H9 (cell line): Measurements from ENCODE around the gene HLA-DRA. TPM values are rescaled to one million over a fixed set of nuclear protein-coding genes. Genes with fewer than 3 reads are reported as not detected.

Experiments
- DNase-seq: peaks from one replicate; pipeline ENCODE4 v3.0.0-alpha.2; 2017
- H2AFZ ChIP-seq: one replicate; pipeline ENCODE4 v1.6.1; 2013; ENCODE audit warnings: mild to moderate bottlenecking, low read length, control low read depth, moderate library complexity
- H2AK5ac ChIP-seq: 2 replicates; pipeline ENCODE4 v1.6.1; 2013; ENCODE audit warnings: low read length, control low read depth, mixed read lengths; ENCODE audit not compliant: insufficient read length
- H2BK120ac ChIP-seq: one replicate; pipeline ENCODE4 v1.6.1; 2013; ENCODE audit warnings: low read depth, mild to moderate bottlenecking, low read length, control low read depth, inconsistent platforms; ENCODE audit not compliant: poor library complexity, severe bottlenecking
- H2BK12ac ChIP-seq: 2 replicates; pipeline ENCODE4 v1.6.1; 2013; ENCODE audit warnings: low read length, control low read depth, mixed read lengths, low read depth; ENCODE audit not compliant: insufficient read length
- H2BK15ac ChIP-seq: 2 replicates; pipeline ENCODE4 v1.6.1; 2013; ENCODE audit warnings: low read depth, low read length, control low read depth
- H2BK20ac ChIP-seq: one replicate; pipeline ENCODE4 v1.6.1; 2013; ENCODE audit warnings: low read depth, mild to moderate bottlenecking, low read length, control low read depth, inconsistent platforms; ENCODE audit not compliant: poor library complexity, severe bottlenecking
- H2BK5ac ChIP-seq: 2 replicates; pipeline ENCODE4 v1.6.1; 2013; ENCODE audit warnings: low read length, control low read depth, mixed read lengths; ENCODE audit not compliant: insufficient read length
- H3K14ac ChIP-seq: 2 replicates; pipeline ENCODE4 v1.6.1; 2013; ENCODE audit warnings: low read length, control low read depth; ENCODE audit not compliant: insufficient read depth
- H3K18ac ChIP-seq: 2 replicates; pipeline ENCODE4 v1.6.1; 2013; ENCODE audit warnings: low read depth, mild to moderate bottlenecking, mixed read lengths, low read length, control low read depth; ENCODE audit not compliant: insufficient read length
- H3K23ac ChIP-seq: 2 replicates; pipeline ENCODE4 v1.6.1; 2013; ENCODE audit warnings: low read length, control low read depth, mixed read lengths, low read depth; ENCODE audit not compliant: insufficient read length
- H3K23me2 ChIP-seq: 2 replicates; pipeline ENCODE4 v1.6.1; 2013; ENCODE audit warnings: low read depth, mild to moderate bottlenecking, mixed read lengths, low read length, control low read depth; ENCODE audit not compliant: insufficient read length, poor library complexity, severe bottlenecking
- H3K27ac ChIP-seq: 2 replicates; pipeline ENCODE4 v1.5.1; 2013; ENCODE audit warnings: low read length, control low read depth, mixed read lengths, low read depth; ENCODE audit not compliant: insufficient read length
- H3K27me3 ChIP-seq: 2 replicates; pipeline ENCODE4 v1.6.1; 2013; ENCODE audit warnings: low read length, control low read depth, inconsistent platforms; ENCODE audit not compliant: insufficient read depth
- H3K4ac ChIP-seq: 2 replicates; pipeline ENCODE4 v1.6.1; 2013; ENCODE audit warnings: low read depth, mild to moderate bottlenecking, control low read depth, inconsistent platforms, low read length, moderate library complexity
- H3K4me1 ChIP-seq: 2 replicates; pipeline ENCODE4 v1.6.1; 2013; ENCODE audit warnings: low read length, control low read depth, inconsistent platforms; ENCODE audit not compliant: insufficient read depth
- H3K4me2 ChIP-seq: 2 replicates; pipeline ENCODE4 v1.6.1; 2013; ENCODE audit warnings: low read length, control low read depth, mixed read lengths; ENCODE audit not compliant: insufficient read length, insufficient read depth
- H3K56ac ChIP-seq: 2 replicates; pipeline ENCODE4 v1.6.1; 2013; ENCODE audit warnings: low read depth, mild to moderate bottlenecking, mixed read lengths, low read length, control low read depth; ENCODE audit not compliant: insufficient read length
- H3K79me1 ChIP-seq: 2 replicates; pipeline ENCODE4 v1.6.1; 2013; ENCODE audit warnings: low read depth, mild to moderate bottlenecking, moderate library complexity, low read length, control low read depth, inconsistent platforms; ENCODE audit not compliant: insufficient read depth, poor library complexity, severe bottlenecking
- H3K79me2 ChIP-seq: 2 replicates; pipeline ENCODE4 v1.6.1; 2013; ENCODE audit warnings: low read length, control low read depth, inconsistent platforms; ENCODE audit not compliant: insufficient read depth
- H3K9ac ChIP-seq: 2 replicates; pipeline ENCODE4 v1.6.1; 2013; ENCODE audit warnings: low read length, control low read depth, mixed read lengths; ENCODE audit not compliant: insufficient read length; ENCODE audit errors: extremely low read depth
- H3K9me3 ChIP-seq: one replicate; pipeline ENCODE4 v1.6.1; 2013; ENCODE audit warnings: low read depth, low read length, inconsistent platforms; ENCODE audit not compliant: control insufficient read depth
- H3T11ph ChIP-seq: one replicate; pipeline ENCODE4 v1.6.1; 2013; ENCODE audit warnings: mild to moderate bottlenecking, low read length, control low read depth, inconsistent platforms
- H4K20me1 ChIP-seq: one replicate; pipeline ENCODE4 v1.6.1; 2013; ENCODE audit not compliant: control insufficient read depth, insufficient read length, insufficient read depth
- H4K5ac ChIP-seq: 2 replicates; pipeline ENCODE4 v1.6.1; 2013; ENCODE audit warnings: low read depth, mild to moderate bottlenecking, mixed read lengths, low read length, control low read depth; ENCODE audit not compliant: insufficient read length
- H4K8ac ChIP-seq: replicated peaks from 2 replicates; pipeline ENCODE4 v1.6.1; 2013; ENCODE audit warnings: low read length, control low read depth, mixed read lengths, low read depth; ENCODE audit not compliant: insufficient read length
- H4K91ac ChIP-seq: 2 replicates; pipeline ENCODE4 v1.6.1; 2013; ENCODE audit warnings: low read depth, mild to moderate bottlenecking, moderate library complexity, mixed read lengths, low read length, control low read depth; ENCODE audit not compliant: insufficient read length
- H3K27ac Mint-ChIP-seq, 3 experiments: 2 replicates in 2 of 3; 3 replicates in 1 of 3; pipeline ENCODE4 v1.8.0; 2020 to 2021; ENCODE audit warnings: mixed read lengths in 3 of 3, mild to moderate bottlenecking in 1 of 3, moderate library complexity in 1 of 3
- H3K27me3 Mint-ChIP-seq: 2 replicates; pipeline ENCODE4 v1.8.0; 2021; ENCODE audit warnings: low read depth, mild to moderate bottlenecking, moderate library complexity, mixed read lengths
- H3K36me3 Mint-ChIP-seq, 3 experiments: 2 replicates in 2 of 3; 3 replicates in 1 of 3; pipeline ENCODE4 v1.8.0; 2020 to 2021; ENCODE audit warnings: low read depth in 3 of 3, mixed read lengths in 3 of 3; ENCODE audit not compliant: insufficient read depth in 1 of 3
- H3K4me1 Mint-ChIP-seq, 2 experiments: 2 replicates each; pipeline ENCODE4 v1.8.0; 2020; ENCODE audit warnings: mixed read lengths in 2 of 2
- H3K4me3 Mint-ChIP-seq, 2 experiments: 2 replicates in 1 of 2; 3 replicates in 1 of 2; pipeline ENCODE4 v1.8.0; 2020 to 2021; ENCODE audit warnings: mild to moderate bottlenecking in 2 of 2, mixed read lengths in 2 of 2, moderate library complexity in 1 of 2
- H3K9me3 Mint-ChIP-seq, 2 experiments: 2 replicates in 1 of 2; 3 replicates in 1 of 2; pipeline ENCODE4 v1.8.0; 2020; ENCODE audit warnings: mild to moderate bottlenecking in 2 of 2, mixed read lengths in 2 of 2, moderate library complexity in 1 of 2
- CTCF ChIP-seq: fragments of 200-600 bp; sonication (generic); conservative IDR thresholded peaks from 3 replicates; pipeline ENCODE4 v1.8.0; 2021; ENCODE audit warnings: antibody characterized with exemption, mild to moderate bottlenecking
- total RNA-seq: library from RNA; stranded (reverse); gene quantifications from 2 replicates; pipeline ENCODE4 v1.2.1, GENCODE V29; 2021

HLA-DRA gene
- total RNA-seq, 1 experiment from 2014 or later: 3.1 TPM

DNA sequence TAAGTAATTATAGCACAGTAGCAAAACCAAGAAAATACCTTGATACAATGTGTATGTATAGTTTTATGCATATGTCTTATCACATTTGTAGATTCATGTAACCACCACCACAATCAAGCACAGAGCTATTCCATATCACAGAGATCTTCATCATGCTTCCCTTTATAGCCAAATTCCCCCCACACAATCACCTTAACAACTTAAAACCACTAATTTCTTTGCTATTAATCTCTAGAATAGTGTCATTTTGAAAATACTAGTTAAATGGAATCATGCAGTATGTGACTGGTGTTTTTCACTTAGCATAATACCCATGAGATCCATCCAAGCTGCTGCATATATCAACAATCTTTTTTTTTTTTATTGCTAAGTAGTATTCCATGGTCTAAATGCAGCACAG lies 8.2 kb downstream of the HLA-DRA start:
- H3K23ac ChIP-seq: no peak overlapping the region
- no peak overlapping the region for H2BK5ac ChIP-seq
- peaks cover 6 to 9% (median 8%) of the 10 kb centered on the region in 3 experiments; a peak in 6 of 7 replicates for H3K36me3 Mint-ChIP-seq
- H2BK120ac ChIP-seq: no peak overlapping the region
- no peak overlapping the region for H3K4me2 ChIP-seq
- no peak overlapping the region for H2BK12ac ChIP-seq
- H3K79me1 ChIP-seq: no peaks in the 10 kb centered on the region
- no peak overlapping the region for H3K56ac ChIP-seq
- H3K9ac ChIP-seq: no peak overlapping the region
- H3K23me2 ChIP-seq: no peaks in the 10 kb centered on the region
- peaks cover 25 to 27% of the 10 kb centered on the region in 2 experiments for H3K9me3 Mint-ChIP-seq
- H3K27ac Mint-ChIP-seq: no peak overlapping the region
- no peaks in the 10 kb centered on the region for H3K9me3 ChIP-seq
- H2AFZ ChIP-seq: no peak overlapping the region
- H3T11ph ChIP-seq: no peak overlapping the region
- no peak overlapping the region for H4K8ac ChIP-seq
- H3K4me3 Mint-ChIP-seq: no peak overlapping the region
- H3K4me1 ChIP-seq: no peaks in the 10 kb centered on the region
- no peaks in the 10 kb centered on the region for H3K79me2 ChIP-seq
- TF ChIP-seq CTCF: no peak
- no peaks in the 10 kb centered on the region for H3K27me3 ChIP-seq
- no peak overlapping the region for H3K14ac ChIP-seq
- no peak overlapping the region for H2BK15ac ChIP-seq
- no peak overlapping the region for H3K4ac ChIP-seq
- no peak overlapping the region for H2BK20ac ChIP-seq
- H3K18ac ChIP-seq: no peak overlapping the region
- H3K4me1 Mint-ChIP-seq: no peaks in the 10 kb centered on the region
- no peak overlapping the region for H4K5ac ChIP-seq
- no peak overlapping the region for H4K91ac ChIP-seq
- peaks cover 7% of the 10 kb centered on the region for H3K27me3 Mint-ChIP-seq
- no peak overlapping the region for H3K27ac ChIP-seq
- no peaks in the 10 kb centered on the region for H4K20me1 ChIP-seq
- H2AK5ac ChIP-seq: no peak overlapping the region
- no peak for DNase-seq
